Astrocyte (in vitro differentiated cells and primary cell): Measurements from ENCODE around the gene ORAI3. TPM values are rescaled to one million over a fixed set of nuclear protein-coding genes. Genes with fewer than 3 reads are reported as not detected.

Experiments
- DNase-seq: peaks from one replicate; pipeline ENCODE4 v3.0.0-alpha.2; 2010; ENCODE audit warnings: low read depth
- FAIRE-seq: peaks from 2 replicates; lab custom pipeline; 2011; peaks lifted over from hg19 to GRCh38; lab: Jason Lieb, UNC
- H2AFZ ChIP-seq: 2 replicates; pipeline ENCODE4 v1.6.0; 2012; ENCODE audit warnings: low read depth, low read length, inconsistent platforms
- H3K27ac ChIP-seq: 2 replicates; pipeline ENCODE4 v1.5.1; 2011; ENCODE audit warnings: low read depth, low read length, inconsistent platforms
- H3K27me3 ChIP-seq: 2 replicates; pipeline ENCODE4 v1.6.0; 2011; ENCODE audit warnings: low read length, inconsistent platforms; ENCODE audit not compliant: insufficient read depth
- H3K36me3 ChIP-seq: 2 replicates; pipeline ENCODE4 v1.5.1; 2011; ENCODE audit warnings: low read length, inconsistent platforms; ENCODE audit not compliant: insufficient read depth
- H3K4me1 ChIP-seq: 2 replicates; pipeline ENCODE4 v1.5.1; 2011; ENCODE audit warnings: low read length, inconsistent platforms; ENCODE audit not compliant: insufficient read depth
- H3K4me2 ChIP-seq: 2 replicates; pipeline ENCODE4 v1.6.0; 2012; ENCODE audit warnings: low read length, inconsistent platforms
- H3K4me3 ChIP-seq: 2 replicates; pipeline ENCODE4 v1.5.1; 2011; ENCODE audit warnings: low read depth, mild to moderate bottlenecking, low read length, inconsistent platforms; ENCODE audit not compliant: insufficient read depth
- H3K79me2 ChIP-seq: 2 replicates; pipeline ENCODE4 v1.6.0; 2012; ENCODE audit warnings: mild to moderate bottlenecking, low read length, inconsistent platforms; ENCODE audit not compliant: insufficient read depth
- H3K9ac ChIP-seq: 2 replicates; pipeline ENCODE4 v1.6.0; 2012; ENCODE audit warnings: mild to moderate bottlenecking, low read length, inconsistent platforms
- H3K9me3 ChIP-seq: 2 replicates; pipeline ENCODE4 v1.5.1; 2012; ENCODE audit warnings: low read depth, mild to moderate bottlenecking, low read length, inconsistent platforms; ENCODE audit not compliant: insufficient read depth
- H4K20me1 ChIP-seq: 2 replicates; pipeline ENCODE4 v1.6.0; 2012; ENCODE audit warnings: low read length, inconsistent platforms; ENCODE audit not compliant: insufficient read depth
- H3K27ac Mint-ChIP-seq: one replicate; pipeline ENCODE4 v1.8.0; 2021; ENCODE audit warnings: mild to moderate bottlenecking, mixed read lengths; ENCODE audit not compliant: unreplicated experiment
- H3K27me3 Mint-ChIP-seq: one replicate; pipeline ENCODE4 v1.8.0; 2021; ENCODE audit warnings: low read depth, mixed read lengths; ENCODE audit not compliant: unreplicated experiment
- H3K36me3 Mint-ChIP-seq: one replicate; pipeline ENCODE4 v1.8.0; 2021; ENCODE audit warnings: low read depth, mixed read lengths; ENCODE audit not compliant: unreplicated experiment
- H3K4me1 Mint-ChIP-seq: one replicate; pipeline ENCODE4 v1.8.0; 2021; ENCODE audit warnings: low read depth, mixed read lengths; ENCODE audit not compliant: unreplicated experiment
- H3K4me3 Mint-ChIP-seq: one replicate; pipeline ENCODE4 v1.8.0; 2021; ENCODE audit warnings: mild to moderate bottlenecking, moderate library complexity, mixed read lengths; ENCODE audit not compliant: unreplicated experiment
- H3K9me3 Mint-ChIP-seq: one replicate; pipeline ENCODE4 v1.8.0; 2021; ENCODE audit warnings: mild to moderate bottlenecking, mixed read lengths; ENCODE audit not compliant: unreplicated experiment
- EZH2 ChIP-seq: IDR thresholded peaks from 2 replicates; pipeline ENCODE4 v1.6.1; 2012; ENCODE audit warnings: mild to moderate bottlenecking, low read length, inconsistent platforms; ENCODE audit not compliant: insufficient read depth
- total RNA-seq: library from RNA; stranded (reverse); gene quantifications from 2 replicates; pipeline ENCODE4 v1.2.1, GENCODE V29; 2021
- TF ChIP-seq, protein P1 (sequence below): IDR thresholded peaks from 2 replicates; pipeline ENCODE4 v1.5.1; 2011; ENCODE audit warnings: low read depth, mild to moderate bottlenecking, inconsistent platforms, low read length, moderate library complexity; ENCODE audit not compliant: insufficient read depth

The ORAI3 gene
- total RNA-seq, 1 donor from 2014 or later: 21.1 TPM

- no peaks in the 10 kb centered on the region for H3K27me3 ChIP-seq
- H3K27ac ChIP-seq: no peak overlapping the region
- H3K4me1 ChIP-seq: peaks cover 13% of the 10 kb centered on the region
- Mint-ChIP-seq H3K27me3 (no peaks in the 10 kb centered on the region), H3K4me1 (peaks cover 2% of the 10 kb centered on the region), H3K4me3 (no peak overlapping the region), H3K36me3 (no peaks in the 10 kb centered on the region), H3K27ac (no peak overlapping the region), H3K9me3 (no peaks in the 10 kb centered on the region)
- H2AFZ ChIP-seq: no peak overlapping the region
- no peak overlapping the region for H3K4me2 ChIP-seq
- no peak for DNase-seq
- no peaks in the 10 kb centered on the region for H3K36me3 ChIP-seq
- FAIRE-seq: no peak
- H3K9me3 ChIP-seq: no peaks in the 10 kb centered on the region
- H3K4me3 ChIP-seq: no peak overlapping the region
- TF ChIP-seq, protein P1, sequence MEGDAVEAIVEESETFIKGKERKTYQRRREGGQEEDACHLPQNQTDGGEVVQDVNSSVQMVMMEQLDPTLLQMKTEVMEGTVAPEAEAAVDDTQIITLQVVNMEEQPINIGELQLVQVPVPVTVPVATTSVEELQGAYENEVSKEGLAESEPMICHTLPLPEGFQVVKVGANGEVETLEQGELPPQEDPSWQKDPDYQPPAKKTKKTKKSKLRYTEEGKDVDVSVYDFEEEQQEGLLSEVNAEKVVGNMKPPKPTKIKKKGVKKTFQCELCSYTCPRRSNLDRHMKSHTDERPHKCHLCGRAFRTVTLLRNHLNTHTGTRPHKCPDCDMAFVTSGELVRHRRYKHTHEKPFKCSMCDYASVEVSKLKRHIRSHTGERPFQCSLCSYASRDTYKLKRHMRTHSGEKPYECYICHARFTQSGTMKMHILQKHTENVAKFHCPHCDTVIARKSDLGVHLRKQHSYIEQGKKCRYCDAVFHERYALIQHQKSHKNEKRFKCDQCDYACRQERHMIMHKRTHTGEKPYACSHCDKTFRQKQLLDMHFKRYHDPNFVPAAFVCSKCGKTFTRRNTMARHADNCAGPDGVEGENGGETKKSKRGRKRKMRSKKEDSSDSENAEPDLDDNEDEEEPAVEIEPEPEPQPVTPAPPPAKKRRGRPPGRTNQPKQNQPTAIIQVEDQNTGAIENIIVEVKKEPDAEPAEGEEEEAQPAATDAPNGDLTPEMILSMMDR: no peak
- no peak for TF ChIP-seq EZH2
- H3K79me2 ChIP-seq: no peaks in the 10 kb centered on the region
- H3K9ac ChIP-seq: no peak overlapping the region
- no peaks in the 10 kb centered on the region for H4K20me1 ChIP-seq
Observed at GRCh38 chr16:30904114-30904780, 44.6 kb upstream of the ORAI3 start.

DNA sequence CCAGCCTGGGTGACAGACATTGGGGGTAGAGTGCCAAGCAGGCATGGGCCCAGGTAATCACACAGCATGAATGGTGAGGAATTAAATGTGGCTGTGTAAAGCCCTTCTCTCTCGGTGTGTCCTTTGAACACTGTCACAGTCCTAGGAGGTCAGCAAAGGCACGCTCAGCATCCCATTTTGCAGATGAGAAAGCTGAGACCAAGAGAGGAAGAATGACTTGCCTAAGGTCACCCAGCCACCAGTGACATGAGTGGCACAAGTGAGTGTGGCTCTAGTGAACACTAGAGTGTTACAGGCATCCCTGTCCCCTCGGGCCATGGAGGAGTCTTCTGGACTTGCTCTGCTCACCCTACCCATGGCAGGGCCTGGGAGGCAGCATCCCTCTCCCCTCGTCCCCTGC lies 41.8 kb upstream of the ORAI3 start:
- Mint-ChIP-seq H3K36me3 (no peaks in the 10 kb centered on the region), H3K4me1 (peaks cover 2% of the 10 kb centered on the region), H3K27ac (no peak overlapping the region), H3K27me3 (no peaks in the 10 kb centered on the region), H3K4me3 (no peak overlapping the region), H3K9me3 (no peaks in the 10 kb centered on the region)
- no peak for FAIRE-seq
- no peaks in the 10 kb centered on the region for H3K9me3 ChIP-seq
- H3K4me1 ChIP-seq: peaks cover 6% of the 10 kb centered on the region
- H3K9ac ChIP-seq: no peak overlapping the region
- H3K4me3 ChIP-seq: no peak overlapping the region
- no peaks in the 10 kb centered on the region for H3K79me2 ChIP-seq
- no peak for DNase-seq
- no peak overlapping the region for H2AFZ ChIP-seq
- no peaks in the 10 kb centered on the region for H3K36me3 ChIP-seq
- no peak for TF ChIP-seq EZH2
- TF ChIP-seq, protein P1: no peak
- no peaks in the 10 kb centered on the region for H3K27me3 ChIP-seq
- H3K27ac ChIP-seq: no peak overlapping the region
- H3K4me2 ChIP-seq: no peak overlapping the region
- no peaks in the 10 kb centered on the region for H4K20me1 ChIP-seq

- Mint-ChIP-seq H3K9me3 (no peaks in the 10 kb centered on the region), H3K4me1 (no peaks in the 10 kb centered on the region), H3K27ac (no peak overlapping the region), H3K4me3 (no peak overlapping the region), H3K27me3 (no peaks in the 10 kb centered on the region), H3K36me3 (no peaks in the 10 kb centered on the region)
- H4K20me1 ChIP-seq: no peaks in the 10 kb centered on the region
- H3K4me3 ChIP-seq: no peak overlapping the region
- H3K4me1 ChIP-seq: no peaks in the 10 kb centered on the region
- no peak overlapping the region for H2AFZ ChIP-seq
- H3K9ac ChIP-seq: no peak overlapping the region
- no peak overlapping the region for H3K4me2 ChIP-seq
- H3K27ac ChIP-seq: no peak overlapping the region
- H3K79me2 ChIP-seq: no peaks in the 10 kb centered on the region
- no peaks in the 10 kb centered on the region for H3K9me3 ChIP-seq
- no peaks in the 10 kb centered on the region for H3K36me3 ChIP-seq
- H3K27me3 ChIP-seq: no peaks in the 10 kb centered on the region
- DNase-seq (no peak), FAIRE-seq (no peak)
- TF ChIP-seq EZH2: no peak
- TF ChIP-seq, protein P1: no peak
Observed at GRCh38 chr16:30910427-30911029, 38.3 kb upstream of the ORAI3 start.
